H1 (cell line): ENCODE data around the gene CCDC138. TPM values are rescaled to one million over a fixed set of nuclear protein-coding genes. Genes with fewer than 3 reads are reported as not detected.

Experiments
- ASH2L ChIP-seq: fragments of 200-600, 300-600 bp; sonication (generic); IDR thresholded peaks from one replicate; pipeline ENCODE4 v1.7.1; 2017; ENCODE audit warnings: low read length
- NANOG ChIP-seq: IDR thresholded peaks from 2 replicates; pipeline ENCODE4 v1.6.1; 2011; ENCODE audit warnings: low read length, low read depth, mild to moderate bottlenecking, inconsistent platforms; ENCODE audit not compliant: insufficient read depth, poor library complexity, severe bottlenecking
- RAD21 ChIP-seq, 2 experiments: IDR thresholded peaks in 1 of 2; conservative IDR thresholded peaks in 1 of 2; 2 replicates each; pipeline ENCODE4 v1.6.1; 2011; ENCODE audit warnings: low read depth in 2 of 2, low read length in 2 of 2, improper control_type of control experiment in 1 of 2, inconsistent platforms in 1 of 2, mild to moderate bottlenecking in 1 of 2, moderate library complexity in 1 of 2
- SIX5 ChIP-seq: IDR thresholded peaks from 2 replicates; pipeline ENCODE4 v1.6.1; 2011; ENCODE audit warnings: mild to moderate bottlenecking, low read depth, low read length
- SP2 ChIP-seq: IDR thresholded peaks from 2 replicates; pipeline ENCODE4 v1.6.1; 2012; ENCODE audit warnings: mild to moderate bottlenecking, low read length, inconsistent platforms
- polyA plus RNA-seq, 7 experiments: library from polyadenylated mRNA; depleted of rRNA in 3 of 7; stranded (reverse) in 5 of 7; unstranded in 2 of 7; fragments of >200 nt in 5 of 7; fragments of 200-250 nt in 2 of 7; gene quantifications; 1 replicate in 5 of 7; 2 replicates in 1 of 7; 4 replicates in 1 of 7; pipeline versions ENCODE4 v1.2.1 to v1.2.3, GENCODE V29; 2011 to 2013; ENCODE audit warnings: missing spikeins in 2 of 7, mixed read lengths in 2 of 7
- total RNA-seq: library from RNA; stranded (reverse); fragmentation: NEBNext Ultra II Directional; extraction: Animal tissue kit (Norgen Biotek cat#: 25700); gene quantifications from 2 replicates; pipeline ENCODE4 v1.2.1, GENCODE V29; 2021

The CCDC138 gene
- total and polyA plus RNA-seq, 2 of the 8 experiments (the other 6 are each of a cell fraction or from before 2014, with no cell fraction given), result 8.3 to 29.8 TPM

DNA sequence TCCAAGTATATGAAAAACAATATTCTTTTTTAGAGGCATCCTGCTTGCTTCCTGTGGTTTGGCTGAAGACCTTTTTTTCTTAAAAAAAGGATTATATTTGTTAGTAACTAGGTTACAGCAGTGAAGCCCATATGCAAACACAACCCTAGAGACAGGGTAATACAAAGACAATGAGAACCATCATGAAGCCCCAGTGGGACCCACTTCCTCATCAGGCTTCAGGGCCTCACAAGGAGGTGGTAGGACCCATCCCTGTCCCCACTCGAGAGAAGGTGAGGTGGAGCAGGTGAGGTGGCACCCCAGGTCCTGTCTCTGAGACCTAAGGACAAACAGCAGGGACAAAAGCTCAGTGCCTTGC is 122.1 kb downstream of the CCDC138 start (continued):
- no peak for TF ChIP-seq NANOG
- TF ChIP-seq SIX5, result no peak
- TF ChIP-seq SP2, result no peak
- no peak for TF ChIP-seq RAD21 (IDR thresholded peaks at IDR 0.05 in 1 of 2, conservative IDR thresholded peaks at IDR 0.05 in 1 of 2; ENCODE audit: low read depth in 2 of 2, low read length in 2 of 2)
- no peak for TF ChIP-seq ASH2L
- TF ChIP-seq, all 59 proteins: peak for 0
